A549 treated with CpdA at 1 μM for 4 hours (cell line): ENCODE data around the gene FTHL17. TPM values are rescaled to one million over a fixed set of nuclear protein-coding genes. Genes with fewer than 3 reads are reported as not detected.

ENCODE experiments used
- total RNA-seq: library from RNA; stranded (reverse); fragments of 200-300 nt; extraction: Qiagen RNA extraction; gene quantifications from 5 replicates; pipeline ENCODE4 v1.2.3, GENCODE V29; 2022; ENCODE audit warnings: low read depth

FTHL17 gene
- not detected in 5 replicates for total RNA-seq

DNA sequence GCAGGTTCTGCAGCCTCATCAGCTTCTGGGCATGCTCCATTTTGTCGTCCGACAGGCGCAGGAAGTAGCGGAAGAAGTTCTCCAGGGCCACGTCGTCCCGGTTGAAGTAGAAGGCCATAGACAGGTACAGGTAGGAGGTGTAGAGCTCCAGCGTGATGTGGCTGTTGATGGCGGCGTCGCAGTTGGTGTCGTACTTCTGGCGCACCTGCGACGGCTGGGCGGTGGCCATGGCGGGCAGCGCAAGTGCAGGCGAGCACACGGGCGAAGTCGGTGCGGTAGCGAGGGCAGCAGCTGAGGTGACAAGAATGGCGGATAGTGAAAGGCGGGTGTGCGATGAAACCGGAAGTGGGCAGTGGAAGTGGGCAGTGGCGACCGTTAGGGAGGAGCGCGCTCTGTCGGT, at the start of gene FTHL17:
TSS of gene FTHL17 (minus strand) at position 317 of the 400 bp plus-strand sequence. CDS start at position 229, 88 bp downstream.

Other genes starting within 250 kb of the FTHL17 start
- gene TAB3, start 182.8 kb downstream of the FTHL17 start, total RNA-seq = 7.5 to 10.4 TPM (median 9.9 TPM) in 5 replicates